ENCODE measurements around the gene DNAAF1. TPM values are rescaled to one million over a fixed set of nuclear protein-coding genes. Genes with fewer than 3 reads are reported as not detected.

DNAAF1 gene
- total and polyA plus RNA-seq, 2 of the 4 experiments (the other 2 are of a cell fraction): 0.05 TPM; not detected in 1

GRCh38 chr16:84138500-84138823 lies 6.6 kb upstream of the DNAAF1 start:
- Histone ChIP-seq H3K4me2 (ENCODE audit: low read depth, low read length) (0 out of 2 replicates have a peak overlapping the region, but pooled peaks have one; percentile 25), H3K56ac (ENCODE audit: extremely low read depth, insufficient read depth, low read length) (no peak overlapping the region), H2BK120ac (ENCODE audit: low read depth, low read length) (no peak overlapping the region), H3K4ac (ENCODE audit: low read depth, low read length) (no peak overlapping the region; the same call in 1 of the 2 replicates), H4K20me1 (ENCODE audit: insufficient read depth, low read length) (peaks cover 21% of the 10 kb centered on the region; the same call in 1 of the 2 replicates), H3K4me1 (ENCODE audit: control insufficient read depth, insufficient read depth, low read length) (peaks cover 25% of the 10 kb centered on the region), H2AK9ac (replicated peaks; ENCODE audit: low read depth, low read length, poor library complexity) (no peak overlapping the region), H3K27me3 (ENCODE audit: control insufficient read depth, insufficient read depth, low read length) (no peaks in the 10 kb centered on the region), H3K9me3 (ENCODE audit: control insufficient read depth, insufficient read depth, low read length) (no peaks in the 10 kb centered on the region), H3K9ac (ENCODE audit: low read depth, low read length) (no peak overlapping the region), H3K27ac (ENCODE audit: insufficient read depth, low read length) (no peak overlapping the region), H2BK15ac (ENCODE audit: low read depth, low read length) (no peak overlapping the region), H2BK20ac (ENCODE audit: low read depth, low read length) (no peak overlapping the region), H4K5ac (ENCODE audit: low read depth, low read length) (no peak overlapping the region), H3K23ac (ENCODE audit: low read depth, low read length) (0 out of 2 replicates have a peak overlapping the region, but pooled peaks have one; percentile 45), H3K36me3 (ENCODE audit: control insufficient read depth, insufficient read depth, low read length) (no peaks in the 10 kb centered on the region), H4K8ac (ENCODE audit: low read depth in 2 of 2, low read length in 2 of 2) (peak overlapping the region in 1 of 2 experiments; percentile 9; a peak in 1 of 4 replicates), H2BK5ac (ENCODE audit: low read depth, low read length, poor library complexity, severe bottlenecking) (no peak overlapping the region), H3K4me3 (ENCODE audit: insufficient read depth, low read depth, low read length) (no peak overlapping the region), H3K14ac (replicated peaks; ENCODE audit: low read depth, low read length) (peak overlapping the region; percentile 69; the same call in 1 of the 2 replicates), H3K9me1 (ENCODE audit: insufficient read depth, low read length) (peaks cover 20% of the 10 kb centered on the region), H2AFZ (replicated peaks; ENCODE audit: low read length, poor library complexity) (peak overlapping the region; percentile 25), H4K91ac (ENCODE audit: insufficient read depth, low read depth, low read length) (no peak overlapping the region), H3K18ac (ENCODE audit: low read depth, low read length) (no peak overlapping the region), H2AK5ac (ENCODE audit: low read depth, low read length) (no peak overlapping the region), H3K79me1 (ENCODE audit: low read depth in 1 of 2, low read length in 2 of 2) (peaks cover 26 to 69% of the 10 kb centered on the region in 2 experiments)
- ATAC-seq (ENCODE audit: low read depth) (no peak), DNase-seq (no peak)
- dilution Hi-C loops (cut with HindIII; ENCODE audit: low sequenced_read_pairs, unreplicated experiment): no loop called here
- no TSS peak for BruUV-seq (replicated peaks)
- TF ChIP-seq MAFK (IDR thresholded peaks at IDR 0.05; ENCODE audit: low read depth, low read length): no peak
- no peak for TF ChIP-seq RCOR1 (IDR thresholded peaks at IDR 0.05; ENCODE audit: insufficient replicate concordance, low read length)
- no peak for TF ChIP-seq RFX5 (IDR thresholded peaks at IDR 0.05; ENCODE audit: low read depth, low read length)
- TF ChIP-seq, protein P1, sequence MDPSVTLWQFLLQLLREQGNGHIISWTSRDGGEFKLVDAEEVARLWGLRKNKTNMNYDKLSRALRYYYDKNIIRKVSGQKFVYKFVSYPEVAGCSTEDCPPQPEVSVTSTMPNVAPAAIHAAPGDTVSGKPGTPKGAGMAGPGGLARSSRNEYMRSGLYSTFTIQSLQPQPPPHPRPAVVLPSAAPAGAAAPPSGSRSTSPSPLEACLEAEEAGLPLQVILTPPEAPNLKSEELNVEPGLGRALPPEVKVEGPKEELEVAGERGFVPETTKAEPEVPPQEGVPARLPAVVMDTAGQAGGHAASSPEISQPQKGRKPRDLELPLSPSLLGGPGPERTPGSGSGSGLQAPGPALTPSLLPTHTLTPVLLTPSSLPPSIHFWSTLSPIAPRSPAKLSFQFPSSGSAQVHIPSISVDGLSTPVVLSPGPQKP (IDR thresholded peaks at IDR 0.05; ENCODE audit: borderline replicate concordance, low read depth, low read length): no peak
- no peak for TF ChIP-seq FOS (IDR thresholded peaks at IDR 0.05; ENCODE audit: low read depth, low read length)
- no peak for TF ChIP-seq BHLHE40 (IDR thresholded peaks at IDR 0.05; ENCODE audit: low read depth, low read length)
- TF ChIP-seq, protein P2, sequence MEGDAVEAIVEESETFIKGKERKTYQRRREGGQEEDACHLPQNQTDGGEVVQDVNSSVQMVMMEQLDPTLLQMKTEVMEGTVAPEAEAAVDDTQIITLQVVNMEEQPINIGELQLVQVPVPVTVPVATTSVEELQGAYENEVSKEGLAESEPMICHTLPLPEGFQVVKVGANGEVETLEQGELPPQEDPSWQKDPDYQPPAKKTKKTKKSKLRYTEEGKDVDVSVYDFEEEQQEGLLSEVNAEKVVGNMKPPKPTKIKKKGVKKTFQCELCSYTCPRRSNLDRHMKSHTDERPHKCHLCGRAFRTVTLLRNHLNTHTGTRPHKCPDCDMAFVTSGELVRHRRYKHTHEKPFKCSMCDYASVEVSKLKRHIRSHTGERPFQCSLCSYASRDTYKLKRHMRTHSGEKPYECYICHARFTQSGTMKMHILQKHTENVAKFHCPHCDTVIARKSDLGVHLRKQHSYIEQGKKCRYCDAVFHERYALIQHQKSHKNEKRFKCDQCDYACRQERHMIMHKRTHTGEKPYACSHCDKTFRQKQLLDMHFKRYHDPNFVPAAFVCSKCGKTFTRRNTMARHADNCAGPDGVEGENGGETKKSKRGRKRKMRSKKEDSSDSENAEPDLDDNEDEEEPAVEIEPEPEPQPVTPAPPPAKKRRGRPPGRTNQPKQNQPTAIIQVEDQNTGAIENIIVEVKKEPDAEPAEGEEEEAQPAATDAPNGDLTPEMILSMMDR (conservative IDR thresholded peaks at IDR 0.05; ENCODE audit: low read depth, low read length): no peak
- no peak for TF ChIP-seq MXI1 (IDR thresholded peaks at IDR 0.05; ENCODE audit: borderline replicate concordance, low read depth, low read length)
- TF ChIP-seq NFE2L2 (IDR thresholded peaks at IDR 0.05; ENCODE audit: low read depth, low read length): no peak
- TF ChIP-seq SMC3 (IDR thresholded peaks at IDR 0.05; ENCODE audit: low read depth, low read length): no peak
- TF ChIP-seq USF2 (IDR thresholded peaks at IDR 0.05; ENCODE audit: low read depth, low read length): no peak
- TF ChIP-seq CEBPB (IDR thresholded peaks at IDR 0.05; ENCODE audit: low read depth, low read length): no peak
- no peak for TF ChIP-seq MAZ (IDR thresholded peaks at IDR 0.05; ENCODE audit: borderline replicate concordance, low read depth, low read length)
- no peak for TF ChIP-seq RAD21 (IDR thresholded peaks at IDR 0.05; ENCODE audit: low read length)
- no peak for TF ChIP-seq POLR2A (IDR thresholded peaks at IDR 0.05; ENCODE audit: low read depth, low read length)
- no peak for TF ChIP-seq CHD1 (IDR thresholded peaks at IDR 0.05; ENCODE audit: low read depth, low read length)
- ChIA-PET POLR2A (ENCODE audit: unreplicated experiment) (no interaction called here), CTCF (interaction anchor here (0.9 kb wide), 1 partner anchor 59 kb away, joined by 3 read pairs; no protein-coding TSS in a partner anchor)
- intact Hi-C loops (cut with micrococcal nuclease): no loop called here
- in situ Hi-C loops (cut with MboI; ENCODE audit: low sequenced_read_pairs): no loop called here
- no CpG with 5 or more reads among the region's 2 CpGs for WGBS, 2 experiments (ENCODE audit: extremely low coverage in 2 of 2, insufficient read length in 1 of 2)
